Sciatic nerve (tissue), 2 donors: ENCODE results near the gene CHRNE. TPM values are rescaled to one million over a fixed set of nuclear protein-coding genes. Genes with fewer than 3 reads are reported as not detected.
A peak's percentile ranks its signal among the peaks of the same experiment; 100 is the strongest.
"Not testable (repeated sequence)": the region's sequence is repeated elsewhere in the genome, so short reads cannot be mapped to it uniquely, and the experiment has no call there.

Source experiments
- ATAC-seq: fragments of 200-7000 bp; cut with Tn5 transposase; one replicate; pipeline ENCODE4 v1.9.1; 2020; ENCODE audit warnings: mild to moderate bottlenecking, moderate library complexity
- DNase-seq: peaks from one replicate; pipeline ENCODE4 v3.0.0-alpha.2; 2020; ENCODE audit warnings: low spot score
- intact Hi-C: fragments of 100-400 bp; cut with DNase I; formaldehyde crosslinking; loops from one replicate; pipeline ENCODE4 v1.14.2; 2022
- total RNA-seq: library from RNA; stranded (reverse); fragmentation: NEBNext Ultra II Directional; extraction: Animal tissue kit (Norgen Biotek cat#: 25700); gene quantifications from one replicate; pipeline ENCODE4 v1.2.1, GENCODE V29; 2021
- donor health status: DM: no; HTN: no; CAD: no.
- donor health status: DM: no; HTN: no; CAD: no.

CHRNE gene
- total RNA-seq, 1 donor from 2014 or later = 2.3 TPM

DNA sequence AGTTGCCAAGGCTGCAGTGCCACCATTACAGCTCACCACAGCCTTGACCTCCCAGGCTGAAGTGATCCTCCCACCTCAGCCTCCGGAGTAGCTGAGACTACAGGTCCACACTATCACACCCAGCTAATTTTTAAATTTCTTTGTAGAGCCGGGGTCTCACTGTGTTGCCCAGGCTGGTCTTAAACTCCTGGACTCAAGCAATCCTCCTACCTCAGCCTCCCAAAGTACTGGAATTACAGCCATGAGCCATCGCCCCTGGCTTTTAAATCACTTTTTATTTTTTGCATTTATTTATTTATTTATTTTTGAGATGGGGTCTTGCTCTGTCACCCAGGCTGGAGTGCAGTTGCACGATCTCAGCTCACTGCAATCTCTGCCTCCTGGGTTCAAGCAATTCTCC, 11.7 kb upstream of the CHRNE start:
- not testable (repeated sequence) for ATAC-seq, DNase-seq
- intact Hi-C loops = loop anchor here (10.0 kb wide), 1 partner anchor 150 kb away; no protein-coding TSS in a partner anchor

DNA sequence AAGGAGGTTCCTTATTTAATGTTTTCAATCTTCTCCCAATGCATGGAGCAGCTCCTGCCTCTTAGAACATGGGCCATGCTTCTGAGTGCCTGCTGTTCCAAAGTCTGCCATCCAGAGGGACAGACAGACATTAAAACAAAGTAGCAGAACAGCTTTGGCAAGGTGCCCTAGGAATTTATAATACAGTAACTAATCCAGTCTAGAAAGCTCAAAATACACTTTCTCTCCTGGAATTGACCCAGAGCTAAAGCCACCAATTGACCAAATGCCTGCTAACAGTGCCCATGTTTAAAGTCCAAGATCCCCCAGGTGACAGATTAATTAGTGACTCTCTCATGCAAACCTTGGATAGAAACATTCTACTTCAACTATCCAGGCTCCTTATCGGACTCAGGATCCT, 11.1 kb upstream of the CHRNE start:
- DNase-seq (no peak), ATAC-seq (no peak)
- intact Hi-C loops = loop anchor here (10.0 kb wide), 1 partner anchor 151 kb away; no protein-coding TSS in a partner anchor

DNA sequence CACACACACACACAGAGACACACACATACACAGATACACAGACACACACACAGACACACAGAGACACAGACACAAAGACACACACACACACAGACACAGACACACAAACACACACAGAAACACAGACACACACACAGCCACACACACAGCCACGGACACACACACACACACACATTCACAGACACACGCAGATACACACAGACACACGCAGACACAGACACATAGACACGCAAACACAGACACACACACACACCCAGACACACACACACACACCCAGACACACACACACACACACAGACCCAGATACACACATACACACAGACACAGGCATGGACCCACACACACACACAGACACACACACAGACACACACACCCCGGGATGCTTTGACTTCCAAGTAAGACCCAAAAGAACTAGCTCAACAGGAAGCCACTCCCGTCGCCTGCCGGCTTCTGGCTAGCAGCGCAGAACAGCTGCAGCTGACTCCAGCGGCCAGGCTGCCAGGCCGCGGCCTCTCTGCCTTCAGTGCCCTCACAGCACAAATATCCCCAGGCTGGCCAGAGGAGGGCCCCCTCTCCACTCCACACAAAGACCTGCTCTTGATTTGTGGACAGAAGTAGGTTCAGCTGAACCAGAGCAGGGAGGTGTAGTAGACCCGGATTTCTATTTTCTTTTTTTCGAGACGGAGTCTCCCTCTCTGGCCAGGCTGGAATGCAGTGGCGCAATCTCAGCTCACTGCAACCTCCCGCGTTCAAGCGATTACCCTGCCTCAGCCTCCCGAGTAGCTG, 6.0 kb upstream of the CHRNE start:
- intact Hi-C loops = no loop called here
- ATAC-seq (peak; percentile 97), DNase-seq (peak; percentile 92)

- ATAC-seq = peak; percentile 44
- no peak for DNase-seq
- intact Hi-C loops = no loop called here
Measured at GRCh38 chr17:4908301-4908700, 5.4 kb upstream of the CHRNE start.

- DNase-seq, intact Hi-C loops: not testable (repeated sequence)
Measured at GRCh38 chr17:4906642-4907041, 3.7 kb upstream of the CHRNE start.

DNA sequence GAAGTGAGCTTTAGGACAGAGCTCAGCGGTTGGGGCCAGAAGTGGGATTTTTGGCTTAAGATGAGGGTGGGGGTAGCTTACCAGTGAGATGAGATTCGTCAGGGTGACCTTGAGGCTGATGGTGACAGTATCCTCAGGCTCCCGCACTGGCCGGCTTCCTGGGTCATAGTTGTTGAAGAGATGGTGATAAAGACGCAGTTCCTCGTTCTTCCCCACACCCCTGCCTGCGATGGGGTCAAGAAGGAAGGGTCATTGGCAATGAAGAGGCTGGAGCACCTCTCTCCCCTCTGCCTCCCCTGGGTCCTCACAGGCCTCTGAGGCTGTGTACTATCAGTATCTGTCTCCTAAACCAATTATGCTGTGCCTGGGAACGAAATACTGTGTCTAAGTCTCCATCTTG, 358 bp downstream of the CHRNE start:
- intact Hi-C loops = no loop called here
- no peak for DNase-seq
- ATAC-seq = no peak

More at GRCh38 chr17:4906642-4907041, 3.7 kb upstream of the CHRNE start:
- not testable (repeated sequence) for ATAC-seq

DNA sequence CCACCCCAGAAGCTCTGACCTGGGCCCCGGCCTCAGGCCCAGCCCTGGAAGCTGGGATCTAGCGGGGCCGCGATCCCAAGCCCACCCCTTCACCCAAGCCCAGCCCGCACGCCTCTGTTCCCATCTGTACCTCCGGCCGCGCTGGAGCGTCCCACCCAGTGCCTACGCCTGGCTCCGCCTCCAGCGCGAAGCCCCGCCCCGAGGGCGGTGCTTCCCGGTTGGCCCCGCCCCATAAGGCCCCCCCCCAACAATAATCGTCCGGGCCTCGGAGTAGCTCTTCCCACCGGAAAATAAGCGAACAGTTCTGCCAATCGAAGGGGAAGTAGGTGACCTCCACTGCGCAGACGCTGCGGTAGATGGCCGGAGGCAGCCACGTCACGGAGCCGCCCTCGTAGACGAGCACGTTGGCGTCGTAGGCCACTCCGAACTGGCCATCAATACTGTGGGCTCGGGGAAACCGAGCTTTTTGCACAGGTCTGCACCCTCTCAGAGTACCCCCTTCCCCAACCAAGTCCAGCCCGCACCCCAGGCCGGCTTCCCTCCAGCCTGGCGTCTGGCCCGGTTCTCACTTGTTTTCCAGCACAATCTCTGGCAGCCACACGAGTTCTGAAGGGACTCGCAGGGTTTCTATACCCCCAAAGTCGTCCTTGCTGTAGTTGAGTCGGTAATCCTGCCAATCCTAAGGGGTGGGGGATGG, 1.1 kb downstream of the CHRNE start:
- ATAC-seq = peak; percentile 87
- intact Hi-C loops = no loop called here
- DNase-seq = peak; percentile 79

DNA sequence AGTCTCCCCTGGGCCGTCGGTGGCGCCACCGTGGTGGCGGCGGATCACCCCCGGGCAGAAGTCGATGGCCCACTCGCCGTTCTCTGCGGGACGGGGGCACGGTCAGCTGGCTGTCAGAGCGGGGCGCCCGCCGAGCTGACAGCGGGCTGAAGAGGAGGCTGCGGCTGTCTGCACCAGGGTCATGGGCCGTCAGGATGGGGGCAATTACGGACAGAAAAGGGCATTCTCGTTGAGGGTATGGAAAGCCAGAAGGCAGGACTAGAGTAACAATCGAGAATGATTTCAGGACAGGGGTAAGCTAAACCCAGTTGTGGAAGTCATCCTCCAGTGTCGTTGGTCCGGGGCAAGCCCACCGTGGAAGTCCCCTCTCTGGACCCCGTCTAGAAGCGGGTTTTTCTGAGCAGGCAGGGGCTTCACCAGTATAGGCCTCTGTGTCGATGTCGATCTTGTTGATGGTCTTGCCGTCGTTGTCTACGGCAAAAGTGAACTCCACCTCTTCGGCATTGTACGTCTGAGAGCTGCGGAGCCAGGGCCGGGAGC, 1.7 kb downstream of the CHRNE start:
- ATAC-seq (peak; percentile 0), DNase-seq (peak; percentile 66)
- intact Hi-C loops = no loop called here

- DNase-seq (peak; percentile 75), ATAC-seq (peak; percentile 64)
- intact Hi-C loops = no loop called here
Measured at GRCh38 chr17:4900231-4901107, 2.4 kb downstream of the CHRNE start.

- peak; percentile 55 for ATAC-seq
- intact Hi-C loops = no loop called here
- peak; percentile 89 for DNase-seq
Measured at GRCh38 chr17:4899341-4900230, 3.3 kb downstream of the CHRNE start, which contains the start of gene C17orf107. Gene C17orf107, plus strand, starts transcription at chr17:4899536. Its CDS starts 227 bp downstream, at chr17:4899763.

DNA sequence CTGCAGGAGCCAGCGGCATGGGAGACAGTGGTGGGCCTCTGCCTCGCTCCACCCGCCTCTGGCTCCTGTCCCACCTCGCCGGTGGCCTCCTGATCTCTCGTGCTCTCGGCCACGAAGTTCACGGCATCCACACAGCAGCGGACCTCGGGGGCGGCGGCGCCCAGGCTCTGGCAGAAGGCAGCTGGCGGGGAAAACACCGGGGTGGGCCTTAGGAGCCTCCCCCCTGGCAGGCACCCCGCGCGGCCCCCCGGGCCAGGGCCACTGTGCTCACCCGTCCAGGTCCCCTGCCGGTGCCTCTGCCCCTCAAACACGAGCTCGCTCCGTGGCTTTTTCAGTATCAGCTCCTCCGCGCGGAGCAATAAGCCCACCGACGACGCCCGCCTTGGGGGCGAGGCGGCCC, 4.0 kb downstream of the CHRNE start:
- ATAC-seq = no peak

DNA sequence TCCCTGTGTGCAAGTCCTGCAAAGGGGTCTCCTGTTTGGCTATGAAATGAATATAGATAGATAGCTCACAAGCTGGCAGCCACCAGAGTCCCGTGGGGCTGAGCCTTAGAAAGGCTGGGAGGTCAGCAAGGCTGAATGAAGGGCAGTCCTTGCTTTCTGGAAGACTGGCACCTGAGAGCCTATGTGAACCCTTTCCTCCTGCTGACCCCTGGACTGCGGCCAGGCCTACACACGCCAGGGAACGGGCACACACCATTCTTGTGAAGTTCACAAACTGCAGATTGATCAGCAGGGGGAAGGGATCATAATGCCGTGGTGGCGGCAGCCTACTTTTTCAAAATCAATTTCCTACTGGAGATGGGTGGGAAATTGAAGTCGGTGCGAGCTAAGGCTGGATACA, 4.5 kb downstream of the CHRNE start:
- ATAC-seq (no peak), DNase-seq (no peak)
- intact Hi-C loops = no loop called here

More for the DNA sequence above, 4.0 kb downstream of the CHRNE start:
- DNase-seq = no peak
- intact Hi-C loops = no loop called here

DNA sequence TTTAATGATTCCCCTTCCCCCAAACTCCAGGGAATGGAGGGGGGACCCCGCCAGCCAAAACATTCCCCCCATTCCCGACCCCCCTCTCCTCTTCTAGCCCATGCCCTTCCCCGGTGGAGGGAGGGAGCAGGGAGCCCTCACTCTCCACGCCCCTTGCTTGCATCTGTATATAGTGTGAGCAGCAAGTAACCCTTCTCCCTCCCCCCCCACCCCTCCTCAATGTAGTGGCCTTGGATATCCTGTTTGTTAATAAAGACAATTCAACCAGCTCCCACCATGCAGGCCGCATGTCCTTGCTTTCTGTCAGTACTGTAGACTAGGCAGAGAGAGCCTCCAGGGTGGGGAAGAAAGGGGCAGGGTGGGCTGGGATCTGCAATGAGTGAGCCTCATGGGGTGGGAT, 5.1 kb downstream of the CHRNE start:
- no peak for ATAC-seq

GRCh38 chr17:4897198-4897687, 5.7 kb downstream of the CHRNE start:
- ATAC-seq (no peak), DNase-seq (no peak)
- intact Hi-C loops = no loop called here

More for the DNA sequence above, 5.1 kb downstream of the CHRNE start:
- DNase-seq = no peak
- intact Hi-C loops = no loop called here

GRCh38 chr17:4896332-4897197, 6.3 kb downstream of the CHRNE start:
- ATAC-seq (no peak), DNase-seq (no peak)
- intact Hi-C loops = no loop called here

GRCh38 chr17:4895657-4896331, 7.1 kb downstream of the CHRNE start:
- intact Hi-C loops = no loop called here
- ATAC-seq (no peak), DNase-seq (no peak)
